NCI-H2227 (cell line): ENCODE data around the gene NFE2.
A peak's percentile ranks its signal among the peaks of the same experiment; 100 is the strongest.

Experiments used
- DNase-seq: peaks from one replicate; lab custom pipeline; 2025; ENCODE audit not compliant: unreplicated experiment; lab: John Stamatoyannopoulos, UW

NFE2 gene

GRCh38 chr12:54253240-54253639 is 47.6 kb downstream of the NFE2 start:
- no peak for DNase-seq

GRCh38 chr12:54251667-54252284 is 49.0 kb downstream of the NFE2 start:
- peak; percentile 43 for DNase-seq

GRCh38 chr12:54249489-54249888 is 51.3 kb downstream of the NFE2 start:
- DNase-seq: no peak

- no peak for DNase-seq
Measured at GRCh38 chr12:54246011-54246641, 54.7 kb downstream of the NFE2 start.
